Lung (tissue), 12 donors: Measurements from ENCODE around the gene SESTD1. TPM values are rescaled to one million over a fixed set of nuclear protein-coding genes. Genes with fewer than 3 reads are reported as not detected.

Experiments
- ATAC-seq: fragments of 200-7000 bp; cut with Tn5 transposase; one replicate; pipeline ENCODE4 v1.9.1; 2020; ENCODE audit warnings: moderate number of reproducible peaks; ENCODE audit not compliant: insufficient read depth, low FRiP score
- DNase-seq, 3 donors: peaks; one replicate each; pipeline ENCODE4 v3.0.0-alpha.2; 2013 to 2017
- H3K27ac ChIP-seq, 2 donors: one replicate each; pipeline ENCODE4 v1.5.1; 2013; ENCODE audit warnings: mild to moderate bottlenecking in 2 of 2, moderate library complexity in 2 of 2, control low read depth in 1 of 2, inconsistent platforms in 1 of 2, low read depth in 1 of 2, low read length in 1 of 2
- H3K27me3 ChIP-seq, 3 donors: one replicate each; pipeline ENCODE4 v1.5.1; 2013; ENCODE audit warnings: low read length in 2 of 3; ENCODE audit not compliant: control insufficient read depth in 3 of 3, insufficient read depth in 3 of 3
- H3K36me3 ChIP-seq, 4 donors: one replicate each; pipeline ENCODE4 v1.5.1; 2013; ENCODE audit warnings: low read length in 4 of 4, mild to moderate bottlenecking in 1 of 4, moderate library complexity in 1 of 4; ENCODE audit not compliant: control insufficient read depth in 4 of 4, insufficient read depth in 4 of 4
- H3K4me1 ChIP-seq, 5 donors: one replicate each; pipeline ENCODE4 v1.5.1; 2013; ENCODE audit warnings: low read length in 5 of 5, mild to moderate bottlenecking in 2 of 5, moderate library complexity in 1 of 5; ENCODE audit not compliant: control insufficient read depth in 5 of 5, insufficient read depth in 5 of 5
- H3K4me3 ChIP-seq: one replicate; pipeline ENCODE4 v1.5.1; 2013; ENCODE audit warnings: mild to moderate bottlenecking, control low read depth, moderate library complexity
- H3K9ac ChIP-seq, 2 donors: one replicate each; pipeline ENCODE4 v1.5.1; 2013; ENCODE audit warnings: low read length in 2 of 2, control low read depth in 1 of 2; ENCODE audit not compliant: insufficient read depth in 1 of 2
- H3K9me3 ChIP-seq, 4 donors: one replicate each; pipeline ENCODE4 v1.5.1; 2013; ENCODE audit warnings: low read length in 3 of 4, mild to moderate bottlenecking in 1 of 4, moderate library complexity in 1 of 4; ENCODE audit not compliant: control insufficient read depth in 4 of 4, insufficient read depth in 3 of 4
- WGBS, 2 donors: extraction: QIAGEN DNeasy Blood & Tissue Kit; methylation state at CpG; one replicate each; pipeline ENCODE4 v1.1.7; 2013; 5-methylcytosine and 5-hydroxymethylcytosine counted together
- polyA plus RNA-seq, 2 donors: library from polyadenylated mRNA; stranded (reverse); fragments of 200-250 nt; gene quantifications; one replicate each; pipeline ENCODE4 v1.2.1, GENCODE V29; 2013
- total RNA-seq, 2 donors: library from RNA; depleted of rRNA in 1 of 2; stranded (reverse); fragments of >200 nt in 1 of 2; gene quantifications; one replicate each; pipeline ENCODE4 v1.2.1, GENCODE V29; 2014 to 2021
- TF ChIP-seq, protein P1 (sequence below): IDR thresholded peaks from 2 replicates; pipeline ENCODE4 v1.5.1; 2012; ENCODE audit warnings: mild to moderate bottlenecking; ENCODE audit errors: control extremely low read depth, extremely low read depth
- donor health status: control.
- donor health status: control.
- donor health status: Bipolar disorder and iron deficiency.
- donor health status: healthy.
- donor health status: DM: yes; HTN: yes; CAD: no.

Gene SESTD1
- total and polyA plus RNA-seq, 4 donors = 11.2 to 96.4 (median 49.3) TPM

DNA sequence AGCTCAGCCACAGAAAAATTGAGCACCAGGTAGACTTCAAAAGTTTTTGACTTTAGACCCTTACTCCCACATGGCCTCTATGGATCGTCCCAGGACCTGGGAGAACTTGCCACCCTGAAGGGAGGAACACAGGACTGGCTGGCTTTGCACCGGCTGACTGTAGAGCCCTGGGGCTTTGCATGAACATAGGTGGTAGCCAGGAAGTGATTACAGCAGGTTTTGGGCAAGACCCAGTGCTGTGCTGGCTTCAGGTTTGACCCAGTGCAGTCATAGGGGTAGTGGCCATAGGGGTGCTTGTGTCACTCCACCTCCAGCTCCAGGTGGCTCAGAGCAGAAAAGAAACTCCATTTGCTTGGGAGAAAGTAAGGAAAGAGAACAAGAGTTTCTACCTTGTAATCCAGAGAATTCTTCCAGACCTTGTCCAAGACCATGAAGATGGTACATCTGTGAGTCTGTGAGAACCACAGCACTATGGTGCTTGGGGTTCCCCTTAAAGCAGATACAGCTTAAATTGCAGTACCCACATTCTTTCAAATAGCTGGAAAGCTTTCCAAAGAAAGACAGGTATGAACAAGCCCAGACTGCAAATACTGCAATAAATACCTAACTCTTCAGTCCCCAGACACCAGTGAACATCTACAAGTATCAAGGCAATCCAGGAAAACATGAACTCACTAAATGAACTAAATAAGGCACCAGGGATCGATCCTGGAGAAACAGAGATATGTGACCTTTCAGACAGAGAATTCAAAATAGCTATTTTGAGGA, 13.0 kb upstream of the SESTD1 start:
- Histone ChIP-seq H3K9ac (no peak overlapping the region), H3K9me3 (peaks cover 0 to 3% (median 0%) of the 10 kb centered on the region in 4 donors), H3K36me3 (no peaks in the 10 kb centered on the region), H3K4me1 (peaks cover 0 to 8% (median 7%) of the 10 kb centered on the region in 5 donors), H3K27ac (no peak overlapping the region), H3K27me3 (no peaks in the 10 kb centered on the region), H3K4me3 (no peak overlapping the region)
- TF ChIP-seq, protein P1, sequence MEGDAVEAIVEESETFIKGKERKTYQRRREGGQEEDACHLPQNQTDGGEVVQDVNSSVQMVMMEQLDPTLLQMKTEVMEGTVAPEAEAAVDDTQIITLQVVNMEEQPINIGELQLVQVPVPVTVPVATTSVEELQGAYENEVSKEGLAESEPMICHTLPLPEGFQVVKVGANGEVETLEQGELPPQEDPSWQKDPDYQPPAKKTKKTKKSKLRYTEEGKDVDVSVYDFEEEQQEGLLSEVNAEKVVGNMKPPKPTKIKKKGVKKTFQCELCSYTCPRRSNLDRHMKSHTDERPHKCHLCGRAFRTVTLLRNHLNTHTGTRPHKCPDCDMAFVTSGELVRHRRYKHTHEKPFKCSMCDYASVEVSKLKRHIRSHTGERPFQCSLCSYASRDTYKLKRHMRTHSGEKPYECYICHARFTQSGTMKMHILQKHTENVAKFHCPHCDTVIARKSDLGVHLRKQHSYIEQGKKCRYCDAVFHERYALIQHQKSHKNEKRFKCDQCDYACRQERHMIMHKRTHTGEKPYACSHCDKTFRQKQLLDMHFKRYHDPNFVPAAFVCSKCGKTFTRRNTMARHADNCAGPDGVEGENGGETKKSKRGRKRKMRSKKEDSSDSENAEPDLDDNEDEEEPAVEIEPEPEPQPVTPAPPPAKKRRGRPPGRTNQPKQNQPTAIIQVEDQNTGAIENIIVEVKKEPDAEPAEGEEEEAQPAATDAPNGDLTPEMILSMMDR = no peak
- DNase-seq = no peak
- no peak for ATAC-seq
- WGBS, 2 donors = 90 to 97% methylated on average over 3 of the region's 3 CpGs

DNA sequence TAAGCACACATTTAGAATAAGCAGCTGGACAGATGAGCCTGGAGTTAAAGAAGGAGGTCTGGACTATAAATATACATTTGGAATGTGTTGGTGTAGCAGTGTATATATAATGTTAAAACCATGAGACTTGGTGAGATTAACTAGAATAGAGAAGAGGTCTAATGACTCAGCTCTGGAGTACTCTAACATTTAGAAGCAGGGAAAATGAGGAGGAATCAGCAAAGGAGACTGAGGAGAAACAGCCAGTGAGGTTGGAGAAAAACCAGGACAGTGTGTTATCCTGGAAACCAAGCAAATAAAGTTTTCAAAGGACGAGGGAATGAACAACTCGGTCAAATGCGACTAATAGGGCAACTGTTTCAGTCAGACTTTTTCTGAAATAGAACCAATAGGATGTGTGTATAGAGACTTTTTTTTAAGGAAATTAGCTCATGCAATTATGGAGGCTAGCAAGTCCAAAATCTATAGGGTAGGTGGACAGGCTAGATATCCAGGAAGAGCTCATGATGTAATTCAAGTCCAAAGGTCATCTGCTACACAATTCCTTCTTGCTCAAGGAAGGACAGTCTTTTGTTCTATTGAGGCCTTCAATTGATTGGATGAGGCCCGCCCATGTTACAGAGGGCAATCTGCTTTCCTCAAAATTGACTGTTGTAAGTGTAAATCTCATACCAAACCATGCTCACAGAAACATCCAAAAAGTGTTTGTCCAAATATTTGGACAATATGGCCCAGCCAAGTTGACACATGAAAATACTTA, 10.8 kb upstream of the SESTD1 start:
- WGBS, 2 donors = 91 to 96% methylated on average over 4 of the region's 4 CpGs
- DNase-seq = no peak
- Histone ChIP-seq H3K9me3 (peaks cover 0 to 3% (median 0%) of the 10 kb centered on the region in 4 donors), H3K36me3 (no peaks in the 10 kb centered on the region), H3K27ac (no peak overlapping the region), H3K27me3 (no peaks in the 10 kb centered on the region), H3K4me3 (no peak overlapping the region), H3K4me1 (peaks cover 0 to 11% (median 7%) of the 10 kb centered on the region in 5 donors), H3K9ac (no peak overlapping the region)
- ATAC-seq = no peak
- TF ChIP-seq, protein P1 = no peak

- H3K36me3 ChIP-seq = no peaks in the 10 kb centered on the region
- no peaks in the 10 kb centered on the region for H3K27me3 ChIP-seq
- no peak for ATAC-seq
- peak overlapping the region in 1 of 2 donors; percentile 26 for H3K27ac ChIP-seq
- H3K9ac ChIP-seq = no peak overlapping the region
- 71 to 75% methylated on average over 2 of the region's 2 CpGs for WGBS, 2 donors
- peaks cover 0 to 3% (median 0%) of the 10 kb centered on the region in 4 donors for H3K9me3 ChIP-seq
- DNase-seq = no peak
- H3K4me3 ChIP-seq = no peak overlapping the region
- peaks cover 0 to 11% (median 7%) of the 10 kb centered on the region in 5 donors for H3K4me1 ChIP-seq
- TF ChIP-seq, protein P1 = no peak
These were observed 10.1 kb upstream of the SESTD1 start for GRCh38 chr2:179274749-179275148.
